Cerebellar cortex (tissue), 1 donor: Measurements from ENCODE around the gene KRT2.
"Not testable (repeated sequence)": the region's sequence is repeated elsewhere in the genome, so short reads cannot be mapped to it uniquely, and the experiment has no call there.

Experiments used
- DNase-seq: peaks from one replicate; pipeline ENCODE4 v3.0.0-alpha.2; 2015; ENCODE audit warnings: low spot score

Gene KRT2

DNA sequence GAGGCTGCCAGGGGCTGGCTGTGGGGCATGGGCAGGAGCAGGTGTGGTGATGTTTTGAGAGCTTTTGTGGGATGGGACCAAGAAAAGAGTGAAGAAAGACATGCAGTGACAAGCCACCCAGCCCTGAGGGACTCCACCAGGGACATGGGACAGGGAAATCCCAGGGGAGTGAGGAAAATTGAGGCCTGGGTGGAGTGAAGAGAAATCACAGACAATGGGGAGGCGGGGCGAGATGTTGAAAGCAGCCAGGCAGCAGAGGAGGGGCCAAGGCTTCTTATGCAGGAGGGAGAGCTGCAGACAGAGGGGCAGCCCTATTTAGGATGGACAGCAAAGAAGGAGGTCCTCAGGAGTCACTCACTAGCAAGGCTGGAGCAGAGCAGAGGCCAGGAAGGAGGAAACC, 32.4 kb upstream of the KRT2 start:
- no peak for DNase-seq

GRCh38 chr12:52683575-52684300, 31.7 kb upstream of the KRT2 start:
- DNase-seq: no peak

GRCh38 chr12:52682938-52683574, 31.0 kb upstream of the KRT2 start:
- DNase-seq: no peak

DNA sequence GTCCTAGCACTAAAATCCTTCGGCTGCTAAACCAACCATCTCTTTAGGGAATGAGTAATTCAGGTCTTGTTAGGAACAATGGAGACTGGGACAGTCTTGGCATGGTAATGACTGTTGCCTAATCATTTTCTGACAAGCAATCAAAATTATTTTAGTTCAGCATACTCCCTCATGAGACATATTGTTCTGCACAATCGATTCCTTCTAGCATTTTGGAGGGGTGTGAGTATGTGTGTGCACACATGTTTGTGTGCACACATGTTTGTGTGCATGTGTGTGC, 30.3 kb upstream of the KRT2 start:
- DNase-seq: no peak

GRCh38 chr12:52681526-52682380, 29.7 kb upstream of the KRT2 start:
- DNase-seq: no peak

GRCh38 chr12:52680363-52680762, 28.4 kb upstream of the KRT2 start, which contains the start of gene KRT1:
Gene KRT1 (minus strand): TSS chr12:52680407. CDS start chr12:52680348, 59 bp downstream.
- DNase-seq: no peak

- no peak for DNase-seq
These were observed 27.9 kb upstream of the KRT2 start for GRCh38 chr12:52679875-52680274.

DNA sequence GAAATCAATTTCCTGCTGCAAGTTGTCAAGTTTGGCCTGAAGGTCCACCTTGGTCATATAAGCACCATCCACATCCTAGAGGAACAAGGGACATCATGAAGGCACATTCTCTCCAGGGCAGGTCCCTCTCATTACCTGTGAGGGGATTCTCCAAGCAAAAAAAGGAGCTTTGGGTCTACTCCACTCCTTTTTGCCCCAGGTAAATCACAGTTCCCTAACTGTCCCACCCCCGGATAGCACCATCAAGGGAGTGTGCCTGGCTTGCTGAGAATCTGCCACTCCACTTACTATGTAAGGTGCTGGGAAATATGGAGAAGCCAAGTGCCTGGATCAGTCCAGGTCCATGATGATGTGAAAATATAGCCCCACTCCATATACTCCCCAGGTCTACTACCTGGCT, 25.7 kb upstream of the KRT2 start:
- no peak for DNase-seq

DNA sequence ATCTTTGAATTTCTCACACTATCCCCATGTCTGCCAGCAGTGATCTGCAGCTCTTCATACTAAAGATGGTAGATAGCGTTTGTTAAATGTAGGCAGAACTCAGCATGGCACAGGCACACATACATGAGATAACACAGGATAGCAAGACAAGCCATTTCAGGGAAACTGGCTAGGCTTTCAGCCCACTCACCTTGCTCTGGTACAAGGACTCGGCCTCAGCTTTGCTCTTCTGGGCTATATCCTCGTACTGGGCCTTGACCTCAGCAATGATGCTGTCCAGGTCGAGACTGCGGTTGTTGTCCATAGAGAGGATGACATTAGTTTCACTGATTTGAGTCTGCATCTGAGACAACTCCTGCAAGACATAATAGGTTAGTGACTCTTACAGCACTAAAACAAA, 25.1 kb upstream of the KRT2 start:
- DNase-seq: no peak

DNA sequence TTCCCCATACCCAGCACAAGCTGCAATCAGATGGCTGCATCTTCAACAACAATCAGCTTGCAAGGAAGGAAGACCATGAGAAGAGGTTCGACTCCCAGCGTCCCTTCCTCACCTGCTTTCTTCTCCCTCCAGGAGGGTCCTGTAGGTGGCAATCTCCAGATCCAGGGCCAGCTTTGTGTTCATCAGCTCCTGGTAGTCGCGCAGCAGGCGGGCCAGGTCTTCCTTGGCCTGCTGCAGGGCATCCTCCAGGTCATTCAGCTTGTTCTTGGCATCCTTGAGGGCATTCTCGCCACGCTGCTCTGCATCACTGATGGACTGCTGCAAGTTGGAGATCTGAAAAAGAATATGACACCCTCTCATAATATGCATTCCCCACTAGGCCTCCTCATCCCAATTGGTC, 24.2 kb upstream of the KRT2 start:
- no peak for DNase-seq

DNA sequence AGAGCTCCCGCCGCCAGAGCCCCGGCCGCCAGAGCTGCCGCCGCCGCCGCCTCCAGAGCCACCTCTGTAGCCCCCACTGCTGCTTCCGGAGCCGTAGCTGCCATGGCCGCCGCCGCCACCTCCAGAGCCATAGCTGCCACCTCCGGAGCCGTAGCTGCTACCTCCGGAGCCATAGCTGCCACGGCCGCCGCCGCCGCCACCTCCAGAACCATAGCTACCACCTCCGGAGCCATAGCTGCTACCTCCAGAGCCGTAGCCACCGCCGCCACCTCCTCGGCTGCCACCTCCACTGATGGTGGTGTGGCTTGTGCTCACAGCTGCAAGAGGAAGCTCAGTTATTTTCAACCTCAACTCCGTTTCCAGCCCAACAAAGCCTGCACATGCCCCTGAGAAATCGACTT, 23.3 kb upstream of the KRT2 start:
- no peak for DNase-seq

GRCh38 chr12:52674433-52674775, 22.4 kb upstream of the KRT2 start:
- DNase-seq: no peak

DNA sequence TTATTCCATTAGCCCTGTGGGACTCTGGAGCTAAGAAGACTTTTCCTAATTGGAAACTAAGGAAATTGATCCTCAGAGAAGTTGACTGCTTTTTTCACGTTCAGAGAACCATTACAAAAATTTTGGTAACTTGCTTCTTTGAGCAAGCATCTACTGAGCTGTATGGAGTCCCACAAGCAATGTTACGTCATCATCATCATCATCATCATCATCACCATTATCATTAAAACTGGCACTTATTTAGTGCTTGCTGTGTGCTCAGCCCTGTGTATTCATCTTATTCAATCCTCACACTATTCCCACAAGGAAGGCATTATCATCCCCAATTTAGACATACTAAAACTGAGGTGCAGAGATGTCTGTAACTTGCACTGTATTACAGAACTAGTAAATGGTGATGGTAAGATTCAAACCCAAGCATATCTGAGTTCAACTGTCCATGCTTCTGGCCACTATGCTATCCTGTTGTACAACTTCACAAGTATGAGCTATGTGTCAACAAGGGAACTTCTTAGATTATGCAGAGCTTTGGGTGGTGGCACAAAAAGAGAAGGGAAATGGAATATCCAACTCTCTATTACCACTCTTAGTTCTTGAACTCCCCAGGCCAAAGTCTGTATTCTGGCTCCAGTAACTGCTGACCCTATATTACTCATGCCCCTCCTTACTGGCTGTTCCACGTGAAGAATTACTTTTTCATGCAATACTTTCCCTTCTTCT, 21.9 kb upstream of the KRT2 start:
- no peak for DNase-seq

DNA sequence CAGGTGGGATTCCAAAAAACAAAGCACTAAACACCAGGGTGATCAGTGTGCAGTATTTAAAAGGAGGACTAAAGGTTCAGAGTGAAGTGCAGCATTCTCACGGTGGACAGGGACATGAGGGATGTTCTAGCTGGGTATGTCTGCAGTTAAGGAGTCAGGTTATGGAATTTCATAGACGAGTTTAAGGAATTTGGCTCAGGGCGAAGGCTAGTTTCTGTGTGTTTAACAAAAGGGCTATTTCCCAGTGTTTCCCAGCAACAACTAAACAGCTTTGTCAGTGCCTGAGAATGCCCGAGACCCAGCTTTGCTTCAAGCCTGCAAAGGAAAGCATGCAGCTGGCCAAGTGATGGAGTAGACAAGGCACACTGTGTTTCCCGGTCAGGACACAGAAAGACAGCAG, 21.2 kb upstream of the KRT2 start:
- DNase-seq: no peak

GRCh38 chr12:52672321-52672933, 20.4 kb upstream of the KRT2 start:
- no peak for DNase-seq

- DNase-seq: no peak
These were observed 18.9 kb upstream of the KRT2 start for GRCh38 chr12:52670961-52671360.

GRCh38 chr12:52670506-52670905, 18.5 kb upstream of the KRT2 start:
- DNase-seq: no peak

GRCh38 chr12:52669941-52670340, 17.9 kb upstream of the KRT2 start:
- not testable (repeated sequence) for DNase-seq

GRCh38 chr12:52669426-52669825, 17.4 kb upstream of the KRT2 start:
- DNase-seq: no peak

DNA sequence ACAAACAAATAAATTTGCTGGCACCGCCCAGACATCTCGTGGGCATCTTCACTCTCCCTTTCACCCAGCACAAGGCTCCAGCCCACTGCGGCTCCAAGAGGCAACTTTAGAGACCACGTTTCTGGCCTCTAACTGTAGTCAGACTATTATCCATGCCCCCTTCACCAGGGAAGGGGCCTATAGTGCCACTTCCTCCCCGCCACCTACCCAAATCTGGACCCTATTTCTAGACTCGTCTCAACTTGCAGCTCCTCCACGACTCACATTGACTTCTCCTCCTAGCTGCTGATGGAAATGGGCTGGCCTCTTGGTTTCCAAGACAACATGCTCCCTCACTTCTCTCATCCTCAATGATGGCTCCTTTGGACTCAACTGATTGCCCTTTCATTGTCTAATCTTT, 15.9 kb upstream of the KRT2 start:
- DNase-seq: no peak

DNA sequence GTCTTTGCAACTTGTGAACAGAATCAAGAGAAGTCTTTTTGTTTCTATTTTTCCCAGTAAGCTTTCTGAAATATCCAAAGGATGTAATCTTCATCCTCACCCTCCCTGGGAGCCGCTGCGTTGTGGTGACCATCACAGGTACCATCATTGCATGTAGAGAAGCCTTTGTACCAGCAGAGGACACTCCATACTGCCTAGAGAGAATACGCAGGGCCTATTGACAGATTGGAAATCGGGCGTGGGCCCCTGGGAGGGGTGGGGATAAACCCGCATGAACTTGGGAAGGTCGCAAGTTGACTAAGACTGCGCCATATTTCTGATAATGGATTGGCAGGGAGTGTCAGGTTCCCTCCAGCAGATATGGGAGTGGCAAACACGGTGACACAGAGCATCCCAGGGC, 15.5 kb upstream of the KRT2 start:
- no peak for DNase-seq

- DNase-seq: no peak
These were observed 14.5 kb upstream of the KRT2 start for GRCh38 chr12:52666471-52666870.
